Ovary (tissue), 9 donors: ENCODE results near the gene ALDH9A1. TPM values are rescaled to one million over a fixed set of nuclear protein-coding genes. Genes with fewer than 3 reads are reported as not detected.

Experiments
- DNase-seq, 5 donors: peaks; one replicate each; pipeline ENCODE4 v3.0.0-alpha.2; 2019 to 2020
- H3K27ac ChIP-seq, 2 donors: fragments of 200-600 bp; one replicate each; pipeline versions ENCODE4 v1.5.1 to v1.8.0; 2019 to 2022
- H3K27me3 ChIP-seq: fragments of 200-600 bp; one replicate; pipeline ENCODE4 v1.8.0; 2022
- H3K36me3 ChIP-seq: fragments of 200-600 bp; sonication (generic); one replicate; pipeline ENCODE4 v1.5.1; 2019
- H3K4me1 ChIP-seq: one replicate; pipeline ENCODE4 v1.8.1; 2013; ENCODE audit warnings: mild to moderate bottlenecking, moderate library complexity; ENCODE audit not compliant: insufficient read depth
- H3K4me3 ChIP-seq: fragments of 200-600 bp; sonication (generic); one replicate; pipeline ENCODE4 v1.5.1; 2017
- H3K9me3 ChIP-seq, 2 donors: fragments of 200-600 bp in 1 of 2; sonication (generic) in 1 of 2; one replicate each; pipeline versions ENCODE4 v1.5.1 to v1.8.1; 2013 to 2019; ENCODE audit warnings: mild to moderate bottlenecking in 1 of 2, moderate library complexity in 1 of 2
- EP300 ChIP-seq: sonication (generic); formaldehyde crosslinking; IDR thresholded peaks from one replicate; pipeline ENCODE4 v1.6.1; 2017; ENCODE audit warnings: antibody characterized with exemption
- POLR2A ChIP-seq: fragments of 450-650 bp; IDR thresholded peaks from one replicate; pipeline ENCODE4 v1.6.1; 2017; ENCODE audit warnings: antibody characterized with exemption, mild to moderate bottlenecking, moderate library complexity
- WGBS, 3 donors: extraction: QIAGEN DNeasy Blood & Tissue Kit in 1 of 3; methylation state at CpG; one replicate each; pipeline versions ENCODE4 v1.1.5 to v1.1.7; 2013 to 2017; 5-methylcytosine and 5-hydroxymethylcytosine counted together
- intact Hi-C, 4 donors: fragments of 100-400 bp; cut with DNase I; formaldehyde crosslinking; loops; one replicate each; pipeline versions ENCODE4 v1.11.0 to v1.15.1; 2022 to 2023
- polyA plus RNA-seq, 2 donors: library from polyadenylated mRNA; stranded (reverse); fragments of 200-250 nt in 1 of 2; fragments of 350-450 nt in 1 of 2; fragmentation: Illumina TruSeq in 1 of 2; extraction: RNeasy Lipid Tissue Mini Kit (QIAGEN cat#74804) in 1 of 2; gene quantifications; one replicate each; pipeline ENCODE4 v1.2.3, GENCODE V29; 2013 to 2014
- total RNA-seq, 7 donors: library from RNA; depleted of rRNA in 2 of 7; stranded (reverse); fragments of >200 nt in 2 of 7; fragmentation: NEBNext Ultra II Directional in 3 of 7; extraction: Animal tissue kit (Norgen Biotek cat#: 25700) in 3 of 7; gene quantifications; one replicate each; pipeline versions ENCODE4 v1.1.0 to v1.2.4, GENCODE V29; 2016 to 2023
- TF ChIP-seq, protein P1 (sequence below), 3 donors: fragments of 450-650 bp in 2 of 3; fragments of 200-600 bp in 1 of 3; IDR thresholded peaks; one replicate each; pipeline versions ENCODE4 v1.5.1 to v1.8.0; 2016 to 2022; ENCODE audit warnings: antibody characterized with exemption in 3 of 3, mild to moderate bottlenecking in 1 of 3
- donor health status: DM: no; HTN: no; CAD: no; lungs with moderate emphysema.
- donor health status: DM: no; HTN: no; CAD: no.
- donor health status: Bipolar disorder and iron deficiency.
- donor health status: DM: yes; HTN: yes; CAD: no.
- donor health status: DM: no; HTN: no; CAD: no.
- donor health status: DM: yes; HTN: yes; CAD: no.

The ALDH9A1 gene
- total and polyA plus RNA-seq, 9 donors, result 38.7 to 174 (median 64.2) TPM

DNA sequence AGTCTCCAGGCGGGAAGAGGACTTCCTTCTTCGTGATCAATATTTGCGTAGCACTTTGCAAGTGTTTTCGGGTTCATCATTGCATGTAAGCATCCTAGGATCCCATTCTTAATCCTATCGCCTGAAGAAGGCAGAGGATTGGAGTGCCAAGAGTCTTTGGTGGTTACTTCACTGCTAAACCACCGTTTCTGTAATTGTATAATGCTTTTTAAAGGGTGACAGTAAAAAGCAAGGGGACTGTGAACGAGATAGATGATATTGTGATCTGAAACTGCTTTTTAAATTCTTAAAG, 345 bp upstream of the ALDH9A1 start:
- Histone ChIP-seq H3K4me1 (peaks cover 8% of the 10 kb centered on the region), H3K36me3 (no peaks in the 10 kb centered on the region), H3K27me3 (no peaks in the 10 kb centered on the region), H3K4me3 (peak overlapping the region; percentile 84), H3K27ac (peak overlapping the region; percentile 7 to 87), H3K9me3 (no peaks in the 10 kb centered on the region)
- DNase-seq, result no peak
- intact Hi-C loops, result no loop called here
- TF ChIP-seq EP300 (no peak), POLR2A (no peak)
- TF ChIP-seq, protein P1, sequence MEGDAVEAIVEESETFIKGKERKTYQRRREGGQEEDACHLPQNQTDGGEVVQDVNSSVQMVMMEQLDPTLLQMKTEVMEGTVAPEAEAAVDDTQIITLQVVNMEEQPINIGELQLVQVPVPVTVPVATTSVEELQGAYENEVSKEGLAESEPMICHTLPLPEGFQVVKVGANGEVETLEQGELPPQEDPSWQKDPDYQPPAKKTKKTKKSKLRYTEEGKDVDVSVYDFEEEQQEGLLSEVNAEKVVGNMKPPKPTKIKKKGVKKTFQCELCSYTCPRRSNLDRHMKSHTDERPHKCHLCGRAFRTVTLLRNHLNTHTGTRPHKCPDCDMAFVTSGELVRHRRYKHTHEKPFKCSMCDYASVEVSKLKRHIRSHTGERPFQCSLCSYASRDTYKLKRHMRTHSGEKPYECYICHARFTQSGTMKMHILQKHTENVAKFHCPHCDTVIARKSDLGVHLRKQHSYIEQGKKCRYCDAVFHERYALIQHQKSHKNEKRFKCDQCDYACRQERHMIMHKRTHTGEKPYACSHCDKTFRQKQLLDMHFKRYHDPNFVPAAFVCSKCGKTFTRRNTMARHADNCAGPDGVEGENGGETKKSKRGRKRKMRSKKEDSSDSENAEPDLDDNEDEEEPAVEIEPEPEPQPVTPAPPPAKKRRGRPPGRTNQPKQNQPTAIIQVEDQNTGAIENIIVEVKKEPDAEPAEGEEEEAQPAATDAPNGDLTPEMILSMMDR (IDR thresholded peaks at IDR 0.05), result no peak
- WGBS, 3 donors, result 0 to 1% (median 0%) methylated on average over 7 of the region's 7 CpGs

DNA sequence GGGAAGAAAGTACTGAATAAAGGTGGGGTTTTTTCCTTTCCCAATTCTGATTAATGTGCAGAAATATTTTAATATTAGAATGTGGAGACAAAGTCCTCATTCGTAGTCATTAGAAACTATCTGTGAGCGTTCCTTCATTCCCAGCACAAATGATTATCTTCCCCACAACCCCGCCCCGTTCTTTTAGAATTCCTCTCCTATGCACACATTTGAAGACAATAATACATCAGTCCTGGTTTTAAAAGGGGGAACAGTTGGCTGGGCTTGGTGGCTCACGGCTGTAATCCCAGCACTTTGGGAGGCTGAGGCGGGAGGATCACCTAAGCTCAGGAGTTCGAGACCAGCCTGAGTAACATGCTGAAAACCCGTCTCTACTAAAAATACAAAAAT, 876 bp downstream of the ALDH9A1 start:
- peak overlapping the region in 1 of 2 donors; percentile 87 for H3K27ac ChIP-seq
- DNase-seq, result no peak
- H3K27me3 ChIP-seq, result no peaks in the 10 kb centered on the region
- no peaks in the 10 kb centered on the region for H3K36me3 ChIP-seq
- peaks cover 8% of the 10 kb centered on the region for H3K4me1 ChIP-seq
- peak overlapping the region; percentile 84 for H3K4me3 ChIP-seq
- H3K9me3 ChIP-seq, result no peaks in the 10 kb centered on the region
- WGBS, 3 donors, result 5 to 24% (median 5%) methylated on average over 8 of the region's 8 CpGs
- intact Hi-C loops, result no loop called here
- TF ChIP-seq, protein P1 (IDR thresholded peaks at IDR 0.05), result no peak
- TF ChIP-seq POLR2A (no peak), EP300 (no peak)

DNA sequence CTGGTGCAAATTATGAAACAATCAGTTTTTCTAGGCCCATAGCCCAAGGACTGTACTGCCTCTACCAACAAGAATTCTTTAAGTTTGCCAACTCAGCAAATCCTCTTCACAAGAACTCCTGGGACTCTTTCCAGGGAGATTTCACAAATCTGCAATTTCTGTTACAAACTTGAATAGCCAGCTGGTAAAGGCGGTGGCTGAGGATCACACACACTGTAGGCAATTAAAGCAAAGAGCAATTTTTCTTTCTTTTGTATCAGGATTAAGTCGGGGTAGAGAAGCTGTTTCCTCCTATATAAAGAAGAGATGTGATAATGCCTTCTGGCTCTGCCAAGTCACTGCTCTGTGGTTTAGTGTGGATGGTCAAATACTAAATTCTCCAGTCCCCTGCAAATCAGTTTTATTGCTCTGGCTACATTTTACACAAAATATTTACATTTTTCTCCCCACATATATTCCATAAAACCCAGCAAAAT, 1.7 kb downstream of the ALDH9A1 start:
- Histone ChIP-seq H3K36me3 (no peaks in the 10 kb centered on the region), H3K4me3 (no peak overlapping the region), H3K27me3 (no peaks in the 10 kb centered on the region), H3K9me3 (no peaks in the 10 kb centered on the region), H3K27ac (peak overlapping the region in 1 of 2 donors; percentile 25), H3K4me1 (peaks cover 8% of the 10 kb centered on the region)
- 0 to 4% (median 3%) methylated on average over 2 of the region's 2 CpGs for WGBS, 3 donors
- TF ChIP-seq, protein P1 (IDR thresholded peaks at IDR 0.05), result no peak
- TF ChIP-seq EP300, result no peak
- TF ChIP-seq POLR2A, result no peak
- DNase-seq, result peak in 4 of 5 donors; percentile 28 to 43 (median 35)
- intact Hi-C loops, result no loop called here

DNA sequence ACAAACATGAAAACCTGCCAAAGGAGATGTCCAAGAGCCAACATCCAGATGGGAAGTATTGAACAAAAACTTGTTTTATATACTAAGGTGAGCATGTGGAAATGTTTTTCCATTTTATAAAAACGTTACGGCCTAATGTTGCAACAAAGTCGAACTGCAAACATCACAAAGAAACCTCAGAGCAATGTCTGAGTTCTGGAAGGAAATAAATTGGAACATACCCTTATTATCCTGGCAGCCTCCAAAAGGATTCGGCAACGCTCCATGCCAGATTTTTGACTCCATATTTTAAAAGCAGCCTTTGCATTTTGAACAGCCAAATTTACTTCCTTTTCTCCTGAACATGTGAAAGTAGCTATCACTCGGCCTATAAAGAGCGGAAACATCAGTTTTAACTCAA, 3.3 kb downstream of the ALDH9A1 start:
- no peak for DNase-seq
- Histone ChIP-seq H3K36me3 (no peaks in the 10 kb centered on the region), H3K4me3 (no peak overlapping the region), H3K27me3 (no peaks in the 10 kb centered on the region), H3K27ac (no peak overlapping the region), H3K9me3 (no peaks in the 10 kb centered on the region), H3K4me1 (peaks cover 8% of the 10 kb centered on the region)
- no peak for TF ChIP-seq POLR2A
- TF ChIP-seq, protein P1 (IDR thresholded peaks at IDR 0.05), result no peak
- TF ChIP-seq EP300, result no peak
- 17 to 32% (median 22%) methylated on average over 7 of the region's 7 CpGs for WGBS, 3 donors
- intact Hi-C loops, result no loop called here
